ENCODE data around the gene CALU.

GRCh38 chr7:128732521-128733277 is 6.5 kb upstream of the CALU start:
- TF ChIP-seq CTCF (IDR thresholded peaks at IDR 0.05; ENCODE audit: poor library complexity, severe bottlenecking) (no peak), EZH2 (IDR thresholded peaks at IDR 0.05; ENCODE audit: borderline replicate concordance, insufficient read depth, low read length, poor library complexity, severe bottlenecking) (no peak), TAF1 (IDR thresholded peaks at IDR 0.05; ENCODE audit: low read depth) (no peak), MXI1 (conservative IDR thresholded peaks at IDR 0.05; ENCODE audit: poor library complexity, severe bottlenecking) (no peak), POLR2AphosphoS5 (IDR thresholded peaks at IDR 0.05) (no peak), REST (IDR thresholded peaks at IDR 0.05; ENCODE audit: borderline replicate concordance) (no peak), EP300 (conservative IDR thresholded peaks at IDR 0.05; ENCODE audit: poor library complexity, severe bottlenecking) (no peak), RAD21 (conservative IDR thresholded peaks at IDR 0.05) (no peak)
